Aorta (tissue), 5 donors: ENCODE results near the gene LAGE3. TPM values are rescaled to one million over a fixed set of nuclear protein-coding genes. Genes with fewer than 3 reads are reported as not detected.

Experiments used
- ATAC-seq: fragments of 200-7000 bp; cut with Tn5 transposase; one replicate; pipeline ENCODE4 v1.9.1; 2022; ENCODE audit warnings: moderate library complexity; ENCODE audit not compliant: low FRiP score
- DNase-seq, 2 donors: peaks; one replicate each; pipeline ENCODE4 v3.0.0-alpha.2; 2020
- H3K27ac ChIP-seq, 2 donors: one replicate each; pipeline ENCODE4 v1.5.1; 2013; ENCODE audit warnings: low read length in 2 of 2, mild to moderate bottlenecking in 2 of 2, moderate library complexity in 2 of 2, control low read depth in 1 of 2, inconsistent platforms in 1 of 2, low read depth in 1 of 2
- H3K27me3 ChIP-seq, 2 donors: one replicate each; pipeline ENCODE4 v1.6.1; 2013; ENCODE audit warnings: control low read depth in 1 of 2, low read length in 1 of 2, mild to moderate bottlenecking in 1 of 2, moderate library complexity in 1 of 2; ENCODE audit not compliant: insufficient read depth in 2 of 2, control insufficient read depth in 1 of 2
- H3K36me3 ChIP-seq, 2 donors: one replicate each; pipeline ENCODE4 v1.6.1; 2013; ENCODE audit warnings: control low read depth in 1 of 2, low read length in 1 of 2, mild to moderate bottlenecking in 1 of 2; ENCODE audit not compliant: insufficient read depth in 2 of 2, control insufficient read depth in 1 of 2
- H3K4me1 ChIP-seq, 2 donors: one replicate each; pipeline ENCODE4 v1.6.1; 2013; ENCODE audit warnings: low read length in 2 of 2, control low read depth in 1 of 2, mild to moderate bottlenecking in 1 of 2, moderate library complexity in 1 of 2; ENCODE audit not compliant: insufficient read depth in 2 of 2, control insufficient read depth in 1 of 2
- H3K4me3 ChIP-seq, 2 donors: one replicate each; pipeline ENCODE4 v1.5.1; 2013; ENCODE audit warnings: low read length in 2 of 2, control low read depth in 1 of 2, mild to moderate bottlenecking in 1 of 2
- H3K9me3 ChIP-seq: one replicate; pipeline ENCODE4 v1.6.1; 2013; ENCODE audit warnings: mild to moderate bottlenecking, low read length; ENCODE audit not compliant: control insufficient read depth
- WGBS, 2 donors: extraction: QIAGEN DNeasy Blood & Tissue Kit; methylation state at CpG; one replicate each; pipeline ENCODE4 v1.1.7; 2013; 5-methylcytosine and 5-hydroxymethylcytosine counted together
- intact Hi-C, 2 donors: fragments of 100-400 bp; cut with DNase I; formaldehyde crosslinking; loops; one replicate each; pipeline versions ENCODE4 v1.14.2 to v1.15.0; 2022
- polyA plus RNA-seq, 2 donors: library from polyadenylated mRNA; stranded (reverse); fragments of 200-250 nt; gene quantifications; one replicate each; pipeline ENCODE4 v1.2.3, GENCODE V29; 2013
- total RNA-seq, 2 donors: library from RNA; stranded (reverse); fragmentation: NEBNext Ultra II Directional; extraction: Animal tissue kit (Norgen Biotek cat#: 25700); gene quantifications; one replicate each; pipeline ENCODE4 v1.2.1, GENCODE V29; 2021
- donor health status: healthy with polysubstance abuse.
- donor health status: Bipolar disorder and iron deficiency.
- donor health status: DM: no; HTN: no; CAD: no.
- donor health status: DM: no; HTN: no; CAD: no.
- donor health status: DM: yes; HTN: yes; CAD: no.

LAGE3 gene
- total and polyA plus RNA-seq, 4 donors, result 3.5 to 9.1 (median 7.1) TPM

DNA sequence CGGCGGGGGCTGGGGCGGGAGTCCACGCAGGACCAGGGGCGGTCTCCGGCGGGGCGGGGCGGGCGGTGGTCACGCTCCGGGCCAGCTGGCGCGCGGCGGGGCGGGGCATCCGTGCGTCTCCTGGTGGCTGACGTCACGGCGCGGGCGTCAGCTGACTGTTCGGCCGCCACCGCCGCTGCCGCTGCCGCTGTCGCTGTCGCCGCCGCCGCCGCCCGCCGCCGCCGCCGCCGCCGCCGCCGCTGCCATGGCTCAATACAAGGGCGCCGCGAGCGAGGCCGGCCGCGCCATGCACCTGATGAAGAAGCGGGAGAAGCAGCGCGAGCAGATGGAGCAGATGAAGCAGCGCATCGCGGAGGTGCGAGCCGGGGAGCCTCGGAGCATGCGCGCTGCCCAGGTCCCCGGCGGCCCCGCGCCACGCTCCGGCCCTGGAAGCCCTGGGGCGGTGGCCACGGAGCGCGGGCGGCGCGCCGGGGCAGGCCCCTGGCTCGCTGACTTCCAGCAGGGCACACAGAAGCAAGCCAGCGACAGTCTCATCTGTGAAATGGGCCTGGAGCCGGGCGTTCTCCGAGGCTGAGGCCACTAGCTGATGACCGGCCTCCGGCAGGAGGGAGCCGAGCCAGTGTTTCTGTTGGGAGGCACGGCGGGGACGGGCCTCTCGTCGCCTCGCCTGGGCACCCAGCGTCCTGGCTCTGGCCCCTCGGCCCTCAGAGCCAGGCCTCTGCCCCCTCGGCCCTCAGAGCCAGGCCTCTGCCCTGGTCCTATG is 34.9 kb downstream of the LAGE3 start, which contains the start of gene FAM50A:
FAM50A (plus strand) TSS at position 150 of the 763 bp plus-strand sequence; CDS start at position 245, 95 bp downstream.
- peaks cover 0 to 5% of the 10 kb centered on the region in 2 donors for H3K36me3 ChIP-seq
- ATAC-seq (peak; percentile 83), DNase-seq (peak; percentile 86 to 92)
- H3K27ac ChIP-seq, result peak within 1 kb of the TSS in 1 of 2 donors; percentile 84
- no peaks in the 10 kb centered on the region for H3K4me1 ChIP-seq
- H3K4me3 ChIP-seq, result peak within 1 kb of the TSS; percentile 23 to 59
- H3K9me3 ChIP-seq, result no peaks in the 10 kb centered on the region
- no peaks in the 10 kb centered on the region for H3K27me3 ChIP-seq
- WGBS, 2 donors, result 0 to 33% methylated on average over 45 to 94 of the region's 94 CpGs
- intact Hi-C loops, result loop anchor here in 1 of 2 donors (1.0 kb wide), 1 partner anchor 34 kb away; no protein-coding TSS in a partner anchor

GRCh38 chrX:154443479-154443910 is 35.6 kb downstream of the LAGE3 start:
- Histone ChIP-seq H3K4me1 (no peaks in the 10 kb centered on the region), H3K9me3 (no peaks in the 10 kb centered on the region), H3K27ac (peak overlapping the region in 1 of 2 donors; percentile 84), H3K4me3 (no peak overlapping the region), H3K36me3 (peaks cover 0 to 1% of the 10 kb centered on the region in 2 donors), H3K27me3 (no peaks in the 10 kb centered on the region)
- ATAC-seq (no peak), DNase-seq (no peak)
- 5 to 34% methylated on average over 10 of the region's 10 CpGs for WGBS, 2 donors
- intact Hi-C loops, result no loop called here

- Histone ChIP-seq H3K4me3 (no peak overlapping the region), H3K27me3 (no peaks in the 10 kb centered on the region), H3K4me1 (no peaks in the 10 kb centered on the region), H3K27ac (no peak overlapping the region), H3K9me3 (no peaks in the 10 kb centered on the region), H3K36me3 (peaks cover 0 to 1% of the 10 kb centered on the region in 2 donors)
- DNase-seq, result no peak
- intact Hi-C loops, result no loop called here
- ATAC-seq, result no peak
- 76 to 78% methylated on average over 21 of the region's 21 CpGs for WGBS, 2 donors
These were observed 36.9 kb downstream of the LAGE3 start for GRCh38 chrX:154441984-154442707.

DNA sequence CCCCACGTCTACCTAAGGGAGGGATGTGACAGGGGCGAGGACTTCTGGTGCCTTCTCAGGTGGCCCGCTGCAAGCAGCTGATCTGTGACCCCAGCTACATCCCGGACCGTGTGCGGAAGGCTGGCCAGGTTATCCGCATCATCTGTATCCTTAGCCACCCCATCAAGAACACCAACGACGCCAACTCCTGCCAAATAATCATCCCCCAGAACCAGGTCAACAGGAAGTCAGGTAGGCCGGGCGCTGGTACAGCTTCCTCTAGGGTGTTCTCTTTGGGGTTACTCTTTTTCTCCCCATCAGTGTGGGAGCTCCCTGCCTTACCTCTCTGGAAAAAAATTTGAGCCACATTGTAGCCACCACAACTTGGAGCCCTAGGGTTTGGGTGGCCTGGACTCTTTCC is 37.5 kb downstream of the LAGE3 start:
- H3K4me3 ChIP-seq, result no peak overlapping the region
- peaks cover 0 to 1% of the 10 kb centered on the region in 2 donors for H3K36me3 ChIP-seq
- no peak overlapping the region for H3K27ac ChIP-seq
- 82 to 90% methylated on average over 11 of the region's 11 CpGs for WGBS, 2 donors
- ATAC-seq (no peak), DNase-seq (no peak)
- intact Hi-C loops, result no loop called here
- H3K27me3 ChIP-seq, result no peaks in the 10 kb centered on the region
- no peaks in the 10 kb centered on the region for H3K9me3 ChIP-seq
- H3K4me1 ChIP-seq, result no peaks in the 10 kb centered on the region

- ATAC-seq, result no peak
- Histone ChIP-seq H3K27ac (no peak overlapping the region), H3K36me3 (peaks cover 0 to 1% of the 10 kb centered on the region in 2 donors), H3K9me3 (no peaks in the 10 kb centered on the region), H3K27me3 (no peaks in the 10 kb centered on the region), H3K4me3 (no peak overlapping the region), H3K4me1 (no peaks in the 10 kb centered on the region)
- intact Hi-C loops, result no loop called here
- WGBS, 2 donors, result 76 to 81% methylated on average over 17 of the region's 17 CpGs
- DNase-seq, result no peak
These were observed 38.3 kb downstream of the LAGE3 start for GRCh38 chrX:154440623-154441357.

DNA sequence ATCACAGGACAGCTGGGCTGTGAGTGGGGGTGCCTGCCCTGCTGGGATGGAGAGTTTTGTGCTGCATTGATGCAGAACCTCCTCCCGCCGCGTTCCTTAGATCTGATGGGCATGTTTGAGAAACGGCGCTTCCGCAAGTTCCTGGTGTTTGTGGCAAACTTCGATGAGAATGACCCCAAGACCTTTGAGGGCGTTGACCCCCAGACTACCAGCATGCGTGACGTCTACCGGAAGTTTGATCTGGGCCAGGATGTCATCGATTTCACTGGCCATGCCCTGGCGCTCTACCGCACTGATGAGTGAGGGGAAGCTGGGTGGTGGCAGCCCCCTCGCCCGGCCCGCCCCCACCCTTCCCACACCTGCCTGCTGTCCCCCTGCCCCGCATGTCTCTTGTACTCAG is 39.2 kb downstream of the LAGE3 start:
- H3K36me3 ChIP-seq, result peaks cover 0 to 1% of the 10 kb centered on the region in 2 donors
- no peaks in the 10 kb centered on the region for H3K4me1 ChIP-seq
- no peak overlapping the region for H3K4me3 ChIP-seq
- no peak overlapping the region for H3K27ac ChIP-seq
- H3K27me3 ChIP-seq, result no peaks in the 10 kb centered on the region
- WGBS, 2 donors, result 86 to 87% methylated on average over 17 to 18 of the region's 18 CpGs
- intact Hi-C loops, result no loop called here
- no peaks in the 10 kb centered on the region for H3K9me3 ChIP-seq
- no peak for ATAC-seq
- no peak for DNase-seq

GRCh38 chrX:154437971-154438893 is 40.8 kb downstream of the LAGE3 start:
- H3K4me3 ChIP-seq, result peak overlapping the region; percentile 51 to 79
- no peak overlapping the region for H3K27ac ChIP-seq
- DNase-seq (no peak), ATAC-seq (no peak)
- no peaks in the 10 kb centered on the region for H3K9me3 ChIP-seq
- H3K36me3 ChIP-seq, result peaks cover 0 to 1% of the 10 kb centered on the region in 2 donors
- no peaks in the 10 kb centered on the region for H3K27me3 ChIP-seq
- no peaks in the 10 kb centered on the region for H3K4me1 ChIP-seq
- intact Hi-C loops, result no loop called here
- WGBS, 2 donors, result 13 to 50% methylated on average over 28 of the region's 28 CpGs
